Hematopoietic multipotent progenitor cell treated with erythropoietin and hydrocortisone succinate and interleukin-3 and kit ligand, for 6 days (in vitro differentiated cells): Measurements from ENCODE around the gene COLGALT1.
A peak's percentile ranks its signal among the peaks of the same experiment; 100 is the strongest.

ENCODE experiments used
- DNase-seq: peaks from one replicate; pipeline ENCODE4 v3.0.0-alpha.2; 2015

Gene COLGALT1

GRCh38 chr19:17602217-17602616 is 46.8 kb downstream of the COLGALT1 start:
- no peak for DNase-seq

GRCh38 chr19:17602872-17603510 is 47.5 kb downstream of the COLGALT1 start:
- DNase-seq: no peak

- DNase-seq: no peak
These were observed 49.0 kb downstream of the COLGALT1 start for GRCh38 chr19:17604372-17605025.

GRCh38 chr19:17605117-17605516 is 49.7 kb downstream of the COLGALT1 start:
- no peak for DNase-seq

- peak; percentile 91 for DNase-seq
These were observed 50.5 kb downstream of the COLGALT1 start for GRCh38 chr19:17605761-17606589.

GRCh38 chr19:17606590-17607185 is 51.2 kb downstream of the COLGALT1 start:
- DNase-seq: no peak

GRCh38 chr19:17607936-17608335 is 52.5 kb downstream of the COLGALT1 start:
- DNase-seq: no peak

GRCh38 chr19:17610384-17610783 is 54.9 kb downstream of the COLGALT1 start:
- peak; percentile 69 for DNase-seq

- DNase-seq: no peak
These were observed 56.2 kb downstream of the COLGALT1 start for GRCh38 chr19:17611462-17612244.

- no peak for DNase-seq
These were observed 59.0 kb downstream of the COLGALT1 start for GRCh38 chr19:17614476-17614875.

GRCh38 chr19:17615889-17616685 is 60.6 kb downstream of the COLGALT1 start:
- DNase-seq: no peak

- DNase-seq: no peak
These were observed 61.2 kb downstream of the COLGALT1 start for GRCh38 chr19:17616686-17616960.

GRCh38 chr19:17616961-17617806 is 61.7 kb downstream of the COLGALT1 start:
- DNase-seq: peak; percentile 26

- DNase-seq: no peak
These were observed 62.4 kb downstream of the COLGALT1 start for GRCh38 chr19:17617807-17618192.

- no peak for DNase-seq
These were observed 62.9 kb downstream of the COLGALT1 start for GRCh38 chr19:17618281-17618903.

GRCh38 chr19:17618936-17619335 is 63.5 kb downstream of the COLGALT1 start:
- DNase-seq: no peak

GRCh38 chr19:17620696-17621095 is 65.2 kb downstream of the COLGALT1 start:
- DNase-seq: no peak

GRCh38 chr19:17623224-17623935 is 67.9 kb downstream of the COLGALT1 start:
- no peak for DNase-seq

- no peak for DNase-seq
These were observed 69.0 kb downstream of the COLGALT1 start for GRCh38 chr19:17624314-17624991.
